Skeletal muscle cell (primary cell): ENCODE data around the gene SYNDIG1.

ENCODE experiments used
- DNase-seq: peaks from one replicate; pipeline ENCODE4 v3.0.0-alpha.2; 2010; ENCODE audit warnings: low read depth
- H3K4me3 ChIP-seq: 2 replicates; pipeline ENCODE4 v1.5.1; 2011; ENCODE audit warnings: low read depth, mild to moderate bottlenecking, control low read depth, low read length, moderate library complexity

SYNDIG1 gene

GRCh38 chr20:24543741-24544140 lies 74.3 kb downstream of the SYNDIG1 start:
- no peak overlapping the region for H3K4me3 ChIP-seq

DNA sequence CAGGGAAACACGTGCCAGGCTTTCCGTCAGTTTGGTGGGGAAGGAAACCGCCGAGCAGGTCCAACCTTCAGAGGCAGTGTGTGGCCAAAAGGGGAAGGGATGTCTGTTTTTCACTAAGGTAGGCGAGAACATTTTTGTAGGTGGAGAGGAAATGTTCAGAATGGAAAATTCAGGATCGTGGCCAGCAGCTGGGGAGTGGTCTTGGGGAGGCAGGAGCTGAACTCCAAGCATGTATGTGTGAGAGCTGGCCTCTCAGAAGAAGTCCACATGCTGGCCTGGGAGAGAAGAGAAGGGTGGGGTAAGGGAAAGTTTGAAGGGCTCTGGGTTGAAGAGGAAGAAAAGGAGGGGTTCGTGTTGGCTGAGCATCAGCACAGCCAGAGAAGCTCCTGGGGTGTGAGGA lies 74.9 kb downstream of the SYNDIG1 start:
- H3K4me3 ChIP-seq = no peak overlapping the region
- no peak for DNase-seq

More at GRCh38 chr20:24543741-24544140, 74.3 kb downstream of the SYNDIG1 start:
- no peak for DNase-seq

- DNase-seq = no peak
Observed at GRCh38 chr20:24545168-24545567, 75.7 kb downstream of the SYNDIG1 start.

DNA sequence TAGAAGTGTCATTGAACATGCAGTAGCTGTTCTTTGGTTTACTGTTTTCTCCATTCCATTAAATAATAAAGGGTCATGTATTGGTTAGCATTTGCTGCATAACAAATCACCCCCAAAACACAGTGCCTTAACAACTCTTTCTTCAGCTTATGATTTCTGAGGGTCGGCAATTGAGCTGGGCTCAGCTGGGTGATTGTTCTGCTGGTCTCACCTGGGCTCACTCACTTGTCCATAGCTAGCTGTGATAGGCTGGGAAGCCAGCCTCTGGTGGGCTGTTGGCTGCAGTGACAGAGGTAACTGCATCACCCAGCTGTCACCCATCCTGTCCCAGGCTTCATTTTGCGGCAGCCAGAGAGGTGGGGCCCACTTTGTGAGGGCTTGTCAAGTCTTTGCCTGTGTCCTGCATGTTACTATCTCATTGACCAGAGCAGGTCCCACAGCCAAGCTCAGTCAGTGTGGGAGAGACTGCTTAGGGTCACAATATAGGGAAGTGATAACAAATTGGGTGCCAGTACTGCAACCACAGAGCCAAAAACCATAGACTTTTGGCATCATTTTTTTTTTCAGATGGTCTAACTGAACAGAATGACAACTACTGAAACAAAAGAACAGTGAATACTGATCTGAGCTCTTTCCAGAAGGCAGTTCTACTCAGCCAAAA lies 76.9 kb downstream of the SYNDIG1 start:
- DNase-seq = no peak
- H3K4me3 ChIP-seq = no peak overlapping the region

More at GRCh38 chr20:24545168-24545567, 75.7 kb downstream of the SYNDIG1 start:
- no peak overlapping the region for H3K4me3 ChIP-seq

GRCh38 chr20:24547967-24548366 lies 78.5 kb downstream of the SYNDIG1 start:
- no peak overlapping the region for H3K4me3 ChIP-seq
- no peak for DNase-seq

DNA sequence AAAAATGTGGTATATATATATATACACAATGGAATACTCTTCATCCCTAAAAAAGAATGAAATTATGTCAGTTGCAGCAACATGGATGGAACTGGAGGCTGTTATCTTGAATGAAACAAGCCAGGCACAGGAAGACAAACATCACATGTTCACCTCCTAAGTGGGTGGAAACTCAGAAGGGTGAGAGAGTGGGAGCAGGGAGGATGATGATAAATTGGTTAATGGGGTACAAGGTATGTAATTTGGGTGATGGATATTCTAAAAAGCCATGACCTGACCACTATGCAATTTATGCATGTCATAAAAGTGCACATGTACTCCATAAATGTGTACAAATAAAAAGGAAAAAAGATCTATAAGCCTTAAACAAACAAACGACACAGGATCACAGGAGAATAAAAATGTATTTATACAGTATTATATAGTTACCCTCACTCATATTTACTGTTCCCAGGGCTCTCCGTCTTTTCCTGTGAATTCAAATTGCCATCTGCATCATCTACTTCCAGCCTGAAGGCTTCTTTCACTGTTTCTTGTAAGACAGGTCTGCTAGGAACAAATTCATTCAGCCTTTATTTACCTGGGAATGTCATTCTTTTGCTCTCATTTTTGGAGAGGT lies 89.8 kb downstream of the SYNDIG1 start:
- no peak for DNase-seq
- H3K4me3 ChIP-seq = no peak overlapping the region

DNA sequence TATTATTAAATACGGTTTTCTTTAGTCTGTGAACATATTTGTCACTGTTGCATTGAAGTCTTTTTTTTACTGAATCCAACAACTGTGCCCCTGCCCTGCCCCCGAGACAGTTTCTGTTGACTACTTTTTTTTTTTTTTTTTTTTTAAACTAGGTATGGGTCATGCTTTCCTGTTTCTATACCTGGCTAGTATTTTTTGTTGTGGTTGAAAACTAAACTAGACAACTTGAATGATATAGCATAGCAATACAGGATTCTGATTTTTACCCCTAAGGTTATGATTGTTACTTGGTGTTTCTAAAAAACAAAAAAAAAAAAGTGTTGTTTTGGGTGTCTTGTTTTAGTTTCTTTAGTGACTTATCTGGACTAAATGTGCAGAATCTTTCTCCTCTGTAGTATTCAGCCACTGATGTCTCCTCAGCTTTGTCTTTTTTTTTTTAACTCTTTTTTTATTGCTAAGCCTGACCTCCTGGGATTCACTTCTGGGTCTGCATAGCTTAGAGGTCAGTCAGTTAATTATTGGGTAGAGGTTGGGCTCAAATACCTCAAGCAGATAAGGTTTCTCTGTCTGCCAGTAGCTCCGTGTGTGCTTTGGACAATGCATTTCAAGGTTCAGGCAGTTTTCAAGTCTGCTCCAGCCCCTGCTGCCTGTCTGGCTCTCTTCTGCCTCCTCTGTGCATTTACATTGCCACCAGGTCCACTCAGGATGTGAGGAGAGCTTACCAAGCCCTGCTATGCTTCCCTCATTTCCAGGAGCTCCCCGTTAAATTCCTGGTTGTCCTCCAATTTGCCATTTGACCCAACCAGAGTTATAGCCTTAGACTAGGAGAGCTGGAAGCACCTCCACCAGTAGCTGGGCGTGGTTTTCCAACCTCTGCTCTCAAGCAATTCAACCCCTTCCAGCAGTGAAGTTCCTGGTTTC lies 91.4 kb downstream of the SYNDIG1 start:
- no peak overlapping the region for H3K4me3 ChIP-seq
- no peak for DNase-seq

- no peak for DNase-seq
- no peak overlapping the region for H3K4me3 ChIP-seq
Observed at GRCh38 chr20:24565835-24566351, 96.5 kb downstream of the SYNDIG1 start.

DNA sequence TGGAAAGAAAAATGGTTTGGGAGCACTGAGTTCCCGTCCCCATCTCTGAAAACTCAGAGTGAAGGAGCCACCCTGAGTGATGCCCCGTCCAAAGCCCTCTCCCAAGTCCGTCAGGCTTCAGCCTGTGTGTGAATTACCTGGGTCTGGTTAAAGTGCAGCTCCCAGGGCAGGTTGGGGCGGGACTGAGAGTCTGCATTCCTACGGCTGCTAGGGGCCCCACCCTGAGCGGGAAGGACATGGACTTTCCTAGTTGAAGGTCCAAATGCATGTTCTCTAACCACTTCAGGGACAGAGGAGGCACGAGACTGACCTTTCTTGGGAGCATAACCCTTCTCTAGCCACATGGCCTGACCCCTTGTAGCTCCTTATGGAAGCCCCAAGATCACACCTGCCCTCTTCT lies 97.2 kb downstream of the SYNDIG1 start:
- DNase-seq = no peak
- H3K4me3 ChIP-seq = no peak overlapping the region

DNA sequence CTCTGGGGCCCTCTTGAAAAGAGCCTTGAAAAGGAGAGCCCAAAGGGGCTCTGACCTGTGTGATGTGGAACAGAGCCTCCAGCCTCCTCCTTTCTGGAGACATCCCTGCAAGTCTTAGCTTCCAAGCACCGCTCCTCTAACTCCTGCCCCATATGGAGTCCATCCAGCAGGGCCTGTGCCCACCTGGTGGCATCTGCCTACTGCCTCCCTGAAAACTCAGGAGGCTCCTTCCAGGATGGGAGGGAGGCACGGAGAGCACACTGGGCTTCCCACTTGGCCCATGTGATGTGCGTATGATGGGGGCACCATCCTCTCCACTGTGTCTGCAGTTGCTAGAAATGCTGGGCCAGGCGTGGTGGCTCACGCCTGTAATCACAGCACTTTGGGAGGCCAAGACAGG lies 98.1 kb downstream of the SYNDIG1 start:
- H3K4me3 ChIP-seq = no peak overlapping the region
- DNase-seq = no peak

GRCh38 chr20:24568842-24569241 lies 99.4 kb downstream of the SYNDIG1 start:
- H3K4me3 ChIP-seq = no peak overlapping the region
- DNase-seq = no peak

- no peak for DNase-seq
- H3K4me3 ChIP-seq = no peak overlapping the region
Observed at GRCh38 chr20:24571159-24571558, 101.7 kb downstream of the SYNDIG1 start.

GRCh38 chr20:24572140-24572539 lies 102.7 kb downstream of the SYNDIG1 start:
- no peak for DNase-seq

GRCh38 chr20:24572862-24573261 lies 103.4 kb downstream of the SYNDIG1 start:
- no peak overlapping the region for H3K4me3 ChIP-seq
- DNase-seq = no peak

More at GRCh38 chr20:24572140-24572539, 102.7 kb downstream of the SYNDIG1 start:
- no peak overlapping the region for H3K4me3 ChIP-seq

DNA sequence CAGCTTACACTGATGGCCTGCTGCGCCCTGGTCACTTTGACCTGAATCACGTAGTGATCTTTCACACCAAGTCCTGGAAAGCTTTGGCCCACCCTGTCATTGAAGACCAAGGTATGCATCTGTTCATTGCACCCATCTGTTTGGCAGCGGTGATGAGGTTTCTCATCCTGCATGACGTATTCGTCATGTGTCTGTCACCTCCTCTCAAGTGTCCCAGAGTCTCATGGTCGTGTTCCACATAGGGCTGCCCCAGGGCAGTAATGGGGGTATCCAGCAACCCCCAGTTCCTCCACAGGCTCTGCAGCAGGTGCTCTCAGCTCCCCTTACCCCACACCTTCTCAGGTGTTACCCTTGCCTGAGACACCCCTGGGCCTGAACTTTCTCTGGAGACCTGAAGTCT lies 104.1 kb downstream of the SYNDIG1 start:
- no peak for DNase-seq

GRCh38 chr20:24574307-24574706 lies 104.9 kb downstream of the SYNDIG1 start:
- DNase-seq = no peak
- no peak overlapping the region for H3K4me3 ChIP-seq

More for the DNA sequence above, 104.1 kb downstream of the SYNDIG1 start:
- no peak overlapping the region for H3K4me3 ChIP-seq

- DNase-seq = no peak
- H3K4me3 ChIP-seq = no peak overlapping the region
Observed at GRCh38 chr20:24574797-24575196, 105.4 kb downstream of the SYNDIG1 start.

DNA sequence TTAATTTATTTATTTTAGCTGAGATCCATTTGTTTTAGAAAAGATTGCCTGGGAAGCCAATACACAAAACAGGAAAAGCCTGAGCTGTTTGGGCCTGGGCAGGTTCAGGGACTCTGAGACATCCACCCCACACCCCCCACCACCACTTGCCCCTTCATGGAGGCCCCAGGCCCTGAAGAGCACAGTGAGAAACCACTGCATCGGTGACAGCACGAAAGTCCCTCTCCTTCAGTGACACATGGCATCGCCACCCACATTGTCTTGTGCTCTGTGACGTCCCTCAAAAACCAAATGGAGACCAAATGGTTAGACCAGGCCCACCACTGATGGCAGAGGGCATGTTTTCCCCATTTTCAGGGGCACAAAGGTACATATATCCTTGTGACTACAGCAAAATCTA lies 106.4 kb downstream of the SYNDIG1 start:
- H3K4me3 ChIP-seq = no peak overlapping the region
- no peak for DNase-seq

DNA sequence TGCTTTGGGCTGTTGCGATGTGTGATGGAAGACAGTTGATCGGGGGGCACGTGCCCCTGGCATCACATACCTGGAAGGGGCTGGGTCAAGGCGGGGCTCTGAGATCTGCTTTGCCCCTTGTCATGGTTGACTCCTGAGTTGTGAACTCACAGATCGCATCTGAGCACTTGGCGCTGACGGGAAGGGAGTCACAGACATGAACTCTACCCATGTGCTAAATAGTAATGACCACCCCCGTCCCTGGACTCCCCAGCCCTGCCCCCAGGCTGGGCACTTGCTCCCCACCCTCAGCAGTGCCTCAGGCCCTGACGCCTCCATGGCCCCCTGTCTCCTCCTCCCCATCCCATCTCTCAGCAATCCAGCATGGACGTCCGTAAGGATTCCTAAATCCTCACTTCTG lies 107.0 kb downstream of the SYNDIG1 start:
- H3K4me3 ChIP-seq = no peak overlapping the region
- DNase-seq = no peak

- H3K4me3 ChIP-seq = no peak overlapping the region
- DNase-seq = no peak
Observed at GRCh38 chr20:24577271-24577909, 108.0 kb downstream of the SYNDIG1 start.
